Kidney epithelial cell (primary cell): Measurements from ENCODE around the gene UROC1. TPM values are rescaled to one million over a fixed set of nuclear protein-coding genes. Genes with fewer than 3 reads are reported as not detected.

ENCODE experiments used
- DNase-seq: peaks from one replicate; pipeline ENCODE4 v3.0.0-alpha.2; 2010; ENCODE audit warnings: low read depth
- H3K27me3 ChIP-seq: 2 replicates; pipeline ENCODE4 v1.6.0; 2011; ENCODE audit warnings: low read length; ENCODE audit not compliant: control insufficient read depth, insufficient read depth
- H3K36me3 ChIP-seq: 2 replicates; pipeline ENCODE4 v1.5.1; 2011; ENCODE audit warnings: low read length; ENCODE audit not compliant: control insufficient read depth, insufficient read depth
- H3K4me3 ChIP-seq: 2 replicates; pipeline ENCODE4 v1.5.1; 2011; ENCODE audit warnings: low read depth, mild to moderate bottlenecking, control low read depth, low read length
- CTCF ChIP-seq: IDR thresholded peaks from 2 replicates; pipeline ENCODE4 v1.5.1; 2011; ENCODE audit warnings: mild to moderate bottlenecking, moderate library complexity, low read length, control low read depth, inconsistent platforms; ENCODE audit not compliant: insufficient read depth, poor library complexity, severe bottlenecking
- total RNA-seq: library from RNA; depleted of rRNA; stranded (reverse); fragments of >200 nt; gene quantifications from 2 replicates; pipeline ENCODE4 v1.2.3, GENCODE V29; 2015

The UROC1 gene
- total RNA-seq, 1 donor from 2014 or later = not detected

DNA sequence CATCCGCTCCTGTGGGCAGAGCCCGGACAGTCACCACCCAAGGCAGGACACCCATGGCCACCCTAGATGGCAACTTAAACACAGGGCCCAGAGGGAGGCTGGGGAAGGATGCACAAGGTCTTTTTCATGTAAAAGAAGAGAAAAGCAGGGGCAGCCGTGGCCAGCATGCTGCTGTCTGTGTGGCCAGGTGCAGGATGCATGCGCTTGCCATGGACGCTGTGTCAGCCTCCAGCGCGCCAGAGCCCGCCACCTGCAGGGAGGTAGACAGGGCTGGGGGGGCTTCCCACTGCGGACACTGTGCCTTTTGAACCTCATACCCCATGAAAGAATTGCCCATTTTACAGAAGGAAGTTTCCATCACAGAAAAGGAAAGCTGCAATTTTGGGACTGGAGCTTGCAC lies 18.2 kb downstream of the UROC1 start:
- no peak for DNase-seq

DNA sequence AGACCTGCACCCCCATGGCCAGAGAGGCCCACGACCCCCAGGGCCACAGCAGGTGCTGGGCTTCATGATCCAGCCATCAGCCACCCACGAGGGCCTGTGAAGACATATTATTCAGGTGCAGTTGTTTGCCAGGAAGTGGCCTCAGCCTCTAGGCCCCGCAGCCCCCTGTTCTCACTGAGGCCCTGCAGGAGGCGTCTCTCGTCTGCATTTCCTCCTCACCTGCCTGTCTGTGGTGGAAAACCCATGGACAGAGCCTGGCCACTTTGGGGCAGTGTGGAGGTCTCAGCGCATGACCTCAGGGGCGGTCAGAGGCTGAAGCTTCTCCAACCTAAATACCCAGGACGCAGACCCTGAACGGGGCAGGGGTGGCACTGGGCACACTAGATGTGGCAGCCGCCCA lies 18.6 kb downstream of the UROC1 start:
- H3K27me3 ChIP-seq = peaks cover 6% of the 10 kb centered on the region
- no peak overlapping the region for H3K4me3 ChIP-seq
- TF ChIP-seq CTCF = no peak
- H3K36me3 ChIP-seq = no peaks in the 10 kb centered on the region
- no peak for DNase-seq

More for the DNA sequence above, 18.2 kb downstream of the UROC1 start:
- TF ChIP-seq CTCF = no peak
- Histone ChIP-seq H3K36me3 (no peaks in the 10 kb centered on the region), H3K27me3 (peaks cover 6% of the 10 kb centered on the region), H3K4me3 (no peak overlapping the region)

- no peak for TF ChIP-seq CTCF
- Histone ChIP-seq H3K4me3 (no peak overlapping the region), H3K36me3 (no peaks in the 10 kb centered on the region), H3K27me3 (peaks cover 3% of the 10 kb centered on the region)
- no peak for DNase-seq
Observed at GRCh38 chr3:126498461-126498860, 19.1 kb downstream of the UROC1 start.

GRCh38 chr3:126497956-126498355 lies 19.6 kb downstream of the UROC1 start:
- no peak for DNase-seq
- no peak overlapping the region for H3K4me3 ChIP-seq
- no peak for TF ChIP-seq CTCF
- H3K36me3 ChIP-seq = no peaks in the 10 kb centered on the region
- H3K27me3 ChIP-seq = peaks cover 3% of the 10 kb centered on the region

DNA sequence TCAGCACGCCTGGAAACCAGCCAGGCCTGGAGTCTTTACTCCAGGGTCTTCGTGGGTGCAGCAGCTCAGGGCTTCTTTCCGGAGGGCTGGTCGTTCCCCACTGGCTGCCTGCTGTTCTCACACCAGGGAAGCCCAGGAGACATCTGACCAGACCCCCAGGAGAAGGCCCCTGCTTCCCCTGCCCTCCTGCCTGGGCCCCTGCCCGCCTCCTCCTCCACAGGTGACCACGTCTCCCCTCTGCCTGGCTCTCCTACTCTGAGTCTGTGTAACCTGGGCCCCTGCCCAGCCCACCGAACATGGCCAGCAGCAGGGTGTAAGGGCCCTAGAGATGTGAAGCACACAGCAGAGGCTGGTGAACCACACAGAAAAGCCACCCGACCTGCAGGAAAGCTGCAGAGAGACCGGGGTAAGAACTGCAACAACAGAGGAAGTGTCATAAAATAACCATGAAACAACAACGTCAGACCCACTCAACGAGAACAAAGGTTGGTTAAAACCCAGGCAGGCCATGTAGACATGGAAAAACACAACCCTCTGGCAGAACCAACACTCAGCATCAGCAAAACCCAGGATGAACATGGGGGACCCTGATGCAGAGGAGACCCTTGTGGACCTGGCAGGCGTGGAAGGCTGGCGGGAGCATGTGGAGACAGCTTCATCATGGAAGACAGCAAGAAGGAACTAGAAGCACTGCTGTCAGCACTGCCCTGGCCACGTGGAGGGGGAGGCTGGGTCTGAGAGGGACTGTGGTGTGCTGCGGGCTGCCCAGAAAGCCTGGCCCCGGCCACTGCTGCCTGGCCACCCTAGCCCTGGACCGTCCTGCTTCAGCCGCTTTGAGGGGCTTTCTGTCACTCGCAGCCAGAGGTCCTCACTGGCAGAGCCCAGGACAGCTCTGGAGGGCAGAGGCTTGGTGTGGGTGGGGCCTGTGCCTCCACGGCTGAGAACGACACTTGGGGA lies 20.4 kb downstream of the UROC1 start:
- no peak for TF ChIP-seq CTCF
- DNase-seq = no peak
- peaks cover 3% of the 10 kb centered on the region for H3K27me3 ChIP-seq
- no peak overlapping the region for H3K4me3 ChIP-seq
- H3K36me3 ChIP-seq = no peaks in the 10 kb centered on the region
